CD4-positive, alpha-beta T cell treated with Interleukin-15 for 1 hour (primary cell): ENCODE data around the gene CACUL1.
"Not testable (repeated sequence)": the region's sequence is repeated elsewhere in the genome, so short reads cannot be mapped to it uniquely, and the experiment has no call there.

Source experiments
- DNase-seq: peaks from one replicate; pipeline ENCODE4 v3.0.0-alpha.2; 2020

Gene CACUL1

DNA sequence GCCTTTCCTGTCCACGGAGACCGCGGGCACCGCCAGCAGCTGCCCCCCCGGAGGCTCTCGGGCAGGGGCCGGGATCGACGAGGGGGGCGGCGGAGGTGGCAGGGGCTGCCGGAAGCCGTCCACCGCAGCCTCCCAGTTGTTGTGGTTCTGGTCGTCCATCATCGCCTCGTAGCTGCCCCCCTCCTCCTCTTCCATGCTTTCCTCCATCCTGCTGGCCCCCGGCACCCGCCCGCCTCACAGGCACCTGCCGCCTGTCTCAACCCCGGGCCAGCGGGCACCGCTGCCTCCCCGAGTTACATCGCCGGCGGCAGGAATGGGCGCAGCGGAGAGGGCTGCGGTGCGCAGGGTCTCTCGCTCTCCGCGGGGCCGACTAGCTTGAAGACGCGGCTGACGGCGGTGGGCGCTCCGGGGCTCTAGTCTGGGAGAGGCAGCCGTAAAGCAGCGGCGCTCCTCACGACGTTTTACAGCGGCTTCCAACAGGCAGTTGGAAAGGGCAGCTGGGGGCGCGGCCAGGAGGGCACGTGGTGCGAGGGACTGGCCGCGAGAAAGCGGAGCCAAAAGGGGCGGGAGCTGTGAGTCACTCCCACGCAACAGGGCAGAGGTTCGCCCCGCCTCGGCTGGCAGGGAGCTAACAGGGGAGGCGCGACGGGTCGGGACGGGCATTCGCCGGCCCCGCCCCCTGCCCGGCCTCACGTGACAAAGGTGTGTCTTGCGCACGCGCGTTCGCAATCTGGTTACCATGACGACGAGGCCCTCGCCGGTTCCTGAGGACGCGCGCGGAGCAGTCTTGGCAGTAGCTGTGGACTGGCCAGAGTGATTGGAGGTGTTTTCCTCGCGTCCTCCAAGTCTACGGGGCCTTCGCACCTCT is at the start of gene CACUL1:
Gene CACUL1 (minus strand): TSS at position 415 of the 868 bp plus-strand sequence. CDS start 208 bp downstream, at position 207.
- DNase-seq, result peak; percentile 100

DNA sequence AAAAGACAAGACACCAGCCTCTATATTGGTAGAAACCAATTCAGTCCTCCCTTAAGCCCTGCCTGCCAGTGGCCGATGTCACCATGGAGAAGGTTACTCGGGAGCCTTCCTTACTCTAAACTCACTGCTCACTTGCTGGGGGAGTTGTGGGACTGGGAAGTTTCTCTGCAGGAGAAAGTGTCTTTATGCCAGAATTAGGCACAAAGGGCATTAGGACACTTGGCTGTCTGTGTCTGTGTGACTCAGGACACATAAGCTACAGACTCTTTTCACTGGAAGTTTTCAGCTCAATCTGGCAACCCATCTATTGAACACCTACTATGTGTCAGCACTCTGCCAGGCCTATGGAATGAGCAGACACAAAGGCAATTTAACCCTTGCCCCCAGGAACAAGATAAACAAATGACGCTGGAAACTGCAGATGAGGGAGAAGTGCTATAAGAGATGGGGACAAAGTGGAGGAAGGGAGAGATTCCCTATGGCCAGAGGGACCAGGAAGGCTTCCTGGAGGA is 49.5 kb upstream of the CACUL1 start:
- DNase-seq, result no peak

DNA sequence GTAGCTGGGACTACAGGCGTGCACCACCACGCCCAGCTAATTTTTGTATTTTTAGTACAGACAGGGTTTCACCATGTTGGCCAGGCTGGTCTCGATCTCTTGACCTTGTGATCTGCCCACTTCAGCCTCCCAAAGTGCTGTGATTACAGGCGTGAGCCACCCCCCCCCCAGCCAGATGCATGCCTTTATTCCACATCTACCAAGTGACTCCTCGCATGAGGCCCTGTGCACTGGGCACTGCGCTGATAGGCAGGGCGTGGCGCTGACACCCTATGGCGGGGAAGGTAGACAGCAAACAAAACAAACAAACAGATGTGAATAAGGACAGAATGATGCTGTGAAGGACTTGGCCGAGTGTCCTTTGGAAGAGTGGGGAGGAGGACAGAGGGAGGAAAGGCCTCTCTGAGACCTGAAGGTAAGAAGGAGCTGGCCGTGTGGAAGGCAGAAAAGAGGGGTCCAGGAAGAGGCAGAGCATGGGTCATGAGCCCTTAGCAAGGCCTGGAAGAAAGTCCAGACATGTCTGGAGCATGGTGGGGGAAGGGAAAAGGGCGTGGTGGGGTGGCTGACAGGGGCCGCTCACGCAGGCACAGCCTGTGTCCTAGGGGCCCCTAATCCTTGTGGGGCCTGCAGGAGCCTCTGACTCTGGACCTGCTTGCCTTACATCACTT is 47.5 kb upstream of the CACUL1 start:
- no peak for DNase-seq

DNA sequence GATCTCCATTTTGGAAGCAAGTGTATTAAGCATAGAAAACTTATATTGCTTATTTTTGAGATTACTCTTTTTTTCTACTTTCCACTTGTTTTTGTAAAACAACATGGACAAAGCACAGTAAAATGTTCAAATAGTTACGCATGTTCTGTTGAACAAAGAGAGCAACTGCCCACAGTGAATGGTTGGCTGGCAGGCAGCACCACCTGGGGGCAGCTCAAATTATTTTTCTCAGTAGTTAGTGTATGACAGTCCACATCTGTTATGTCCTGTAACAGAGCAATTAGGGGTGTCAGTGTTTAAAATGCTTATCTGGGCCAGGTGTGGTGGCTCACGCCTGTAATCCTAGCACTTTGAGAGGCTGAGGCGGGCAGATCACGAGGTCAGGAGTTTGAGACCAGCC is 46.1 kb upstream of the CACUL1 start:
- no peak for DNase-seq

DNA sequence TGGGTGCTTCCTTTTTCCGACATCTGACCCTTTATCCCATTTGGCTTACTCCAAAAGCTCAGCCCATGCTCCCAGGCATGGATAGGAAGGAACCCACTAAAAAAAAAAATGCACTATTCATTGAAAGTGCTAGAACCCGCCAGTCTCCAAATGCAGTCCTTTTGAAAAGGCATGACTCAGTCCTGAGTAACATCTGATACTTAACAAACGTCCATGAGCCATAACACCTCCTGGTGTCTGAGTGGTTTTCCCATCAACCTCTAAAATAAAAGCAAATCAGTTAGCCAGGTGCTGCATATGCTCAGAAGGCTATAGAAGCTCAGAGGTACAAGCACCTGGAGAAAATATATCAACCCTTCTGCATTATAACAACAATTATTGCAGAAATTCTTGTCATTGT is 45.0 kb upstream of the CACUL1 start:
- no peak for DNase-seq

DNA sequence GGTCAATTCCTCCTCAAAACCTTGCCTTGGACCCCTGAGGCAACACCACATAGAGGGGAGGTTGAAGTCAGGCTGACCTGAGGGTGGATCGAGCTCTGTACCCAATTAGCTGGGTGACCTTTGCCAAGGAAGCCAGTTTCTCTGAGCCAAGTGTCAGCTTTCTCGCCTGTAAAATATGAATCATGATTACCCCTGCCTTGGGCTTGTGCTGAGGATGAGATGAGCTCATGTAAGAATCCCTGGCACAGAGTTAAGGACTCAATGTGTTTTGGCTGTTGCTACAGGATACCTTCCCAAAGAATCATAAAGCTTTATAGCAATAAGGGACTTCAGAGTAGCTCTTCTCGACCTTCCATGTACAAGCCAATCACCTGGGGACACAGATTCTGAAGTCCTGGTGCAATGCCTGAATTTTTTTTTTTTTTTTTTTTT is 43.5 kb upstream of the CACUL1 start:
- no peak for DNase-seq

DNA sequence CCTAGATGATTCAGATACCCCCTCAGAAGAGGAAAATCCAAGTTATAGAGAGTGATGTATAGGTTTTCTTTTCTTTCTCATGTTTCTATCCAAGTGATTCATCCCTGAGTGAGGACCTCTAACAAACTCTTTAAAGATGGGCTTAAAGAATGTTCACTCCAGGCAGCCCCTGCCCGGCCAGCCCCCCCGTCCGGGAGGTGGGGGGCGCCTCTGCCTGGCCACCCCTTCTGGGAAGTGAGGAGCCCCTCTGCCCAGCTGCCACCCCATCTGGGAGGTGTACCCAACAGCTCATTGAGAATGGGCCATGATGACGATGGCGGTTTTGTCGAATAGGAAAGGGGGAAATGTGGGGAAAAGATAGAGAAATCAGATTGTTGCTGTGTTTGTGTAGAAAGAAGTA is 40.2 kb upstream of the CACUL1 start:
- not testable (repeated sequence) for DNase-seq

DNA sequence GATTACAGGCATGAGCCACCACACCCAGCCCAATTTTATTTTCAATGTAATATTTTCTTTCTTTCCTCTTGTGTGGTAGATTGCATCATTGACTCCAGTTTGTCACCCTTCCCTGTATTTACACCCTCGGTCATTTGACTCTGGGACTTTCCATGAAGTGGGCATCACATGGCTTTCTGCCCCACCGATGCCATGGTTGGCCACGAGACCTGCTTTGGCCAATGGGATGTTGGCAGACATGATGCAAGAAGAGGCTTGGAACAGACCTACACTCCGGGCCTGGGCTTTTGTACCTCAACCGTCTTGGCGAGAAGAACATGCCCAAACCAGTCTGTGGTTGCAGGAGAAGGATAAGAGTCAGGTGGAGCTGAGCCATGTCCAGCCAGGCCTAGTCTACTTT is 38.8 kb upstream of the CACUL1 start:
- peak; percentile 68 for DNase-seq

DNA sequence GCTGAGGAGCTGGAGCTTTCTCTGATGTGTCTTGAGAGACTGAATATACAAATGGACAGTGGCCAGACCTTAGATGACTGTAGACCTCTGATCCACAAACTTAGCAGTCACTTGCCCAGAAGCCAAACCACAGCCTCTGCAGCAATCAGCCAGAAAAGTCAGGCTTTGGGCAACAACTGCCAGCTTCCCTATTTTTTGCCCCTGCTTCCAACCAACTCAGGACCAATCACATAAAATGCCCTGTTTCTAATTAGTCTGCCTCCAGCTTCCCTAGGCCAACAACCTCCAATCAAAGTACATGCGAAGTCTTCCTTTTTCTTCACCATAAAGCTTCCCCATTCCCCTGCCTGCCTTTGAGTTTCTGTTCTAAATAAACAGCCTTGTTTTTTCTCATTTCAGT is 37.8 kb upstream of the CACUL1 start:
- peak; percentile 67 for DNase-seq

DNA sequence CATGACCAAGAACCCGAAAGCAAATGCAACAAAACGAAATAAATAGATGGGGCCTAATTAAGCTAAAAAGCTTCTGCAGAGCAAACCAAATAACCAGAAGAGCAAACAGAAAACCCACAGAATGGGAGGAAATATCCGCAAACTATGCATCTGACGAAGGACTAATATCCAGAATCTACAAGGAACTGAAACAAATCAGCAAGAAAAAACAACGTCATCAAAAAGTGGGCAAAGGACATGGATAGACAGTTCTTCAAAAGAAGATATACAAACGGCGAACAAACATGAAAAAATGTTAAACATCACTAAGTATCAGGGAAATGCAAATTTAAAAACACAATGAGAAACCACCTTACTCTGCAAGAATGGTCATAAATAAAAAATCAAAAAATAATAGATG is 35.3 kb upstream of the CACUL1 start:
- DNase-seq, result no peak

DNA sequence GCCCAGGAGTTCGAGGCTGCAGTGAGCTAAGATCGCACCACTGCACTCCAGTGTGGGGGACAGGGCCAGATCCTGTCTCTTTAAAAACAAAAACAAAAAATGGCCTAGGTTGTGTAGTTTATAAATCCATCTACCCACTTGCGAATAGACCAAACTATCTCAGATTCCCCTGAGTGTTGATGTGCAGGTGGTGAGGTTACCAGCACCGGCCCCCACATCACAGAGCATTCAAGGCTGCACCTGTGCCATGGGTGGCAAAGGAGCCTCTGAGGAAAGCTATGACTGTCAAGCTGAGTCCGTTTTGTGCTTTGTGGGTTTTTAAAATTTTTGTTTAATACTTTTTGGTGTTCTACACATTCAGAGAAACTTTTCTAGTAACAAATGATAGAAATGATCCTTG is 30.8 kb upstream of the CACUL1 start:
- DNase-seq, result no peak

DNA sequence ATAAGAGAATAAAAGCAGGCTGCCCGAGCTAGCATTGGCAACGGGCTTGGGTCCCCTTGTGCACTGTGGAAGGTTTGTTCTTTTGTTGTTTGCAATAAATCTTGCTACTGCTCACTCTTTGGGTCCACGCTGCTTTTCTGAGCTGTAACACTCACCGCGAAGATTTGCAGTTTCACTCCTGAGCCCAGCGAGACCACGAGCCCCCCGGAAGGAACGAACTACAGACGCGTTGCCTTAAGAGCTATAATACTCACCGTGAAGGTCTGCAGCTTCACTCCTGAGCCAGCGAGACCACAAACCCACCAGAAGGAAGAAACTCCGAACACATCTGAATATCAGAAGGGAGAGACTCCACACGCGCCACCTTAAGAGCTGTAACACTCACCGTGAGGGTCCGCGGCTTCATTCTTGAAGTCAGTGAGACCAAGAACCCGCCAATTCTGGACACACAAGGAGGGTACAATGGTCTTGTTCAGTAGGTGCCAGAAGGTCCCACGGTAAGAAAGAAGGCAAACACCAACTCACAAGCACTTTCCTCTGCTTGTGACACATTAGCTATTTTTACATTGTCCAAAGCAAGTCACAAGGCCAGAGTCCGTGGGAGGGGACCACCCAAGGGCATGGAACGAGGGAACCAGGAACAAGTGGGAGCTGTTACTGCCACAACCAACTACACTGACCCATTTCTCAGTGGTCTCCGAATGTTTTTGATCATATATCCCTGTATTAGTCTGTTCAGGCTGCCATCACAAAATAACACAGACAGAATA is 29.2 kb upstream of the CACUL1 start:
- no peak for DNase-seq

DNA sequence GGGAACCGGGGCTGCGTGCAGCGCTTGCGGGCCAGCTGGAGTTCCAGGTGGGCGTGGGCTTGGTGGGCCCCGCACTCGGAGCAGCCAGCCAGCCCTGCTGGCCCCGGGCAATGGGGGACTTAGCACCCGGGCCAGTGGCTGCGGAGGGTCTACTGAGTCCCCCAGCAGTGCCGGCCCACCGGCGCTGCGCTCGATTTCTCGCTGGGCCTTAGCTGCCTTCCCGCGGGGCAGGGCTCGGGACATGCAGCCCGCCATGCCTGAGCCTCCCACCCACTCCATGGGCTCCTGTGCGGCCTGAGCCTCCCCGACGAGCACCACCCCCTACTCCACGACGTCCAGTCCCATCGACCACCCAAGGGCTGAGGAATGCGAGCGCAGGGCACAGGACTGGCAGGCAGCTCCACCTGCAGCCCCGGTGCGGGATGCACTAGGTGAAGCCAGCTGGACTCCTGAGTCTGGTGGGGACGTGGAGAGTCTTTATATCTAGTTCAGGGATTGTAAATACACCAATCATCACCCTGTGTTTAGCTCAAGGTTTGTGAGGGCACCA is 28.2 kb upstream of the CACUL1 start:
- not testable (repeated sequence) for DNase-seq

DNA sequence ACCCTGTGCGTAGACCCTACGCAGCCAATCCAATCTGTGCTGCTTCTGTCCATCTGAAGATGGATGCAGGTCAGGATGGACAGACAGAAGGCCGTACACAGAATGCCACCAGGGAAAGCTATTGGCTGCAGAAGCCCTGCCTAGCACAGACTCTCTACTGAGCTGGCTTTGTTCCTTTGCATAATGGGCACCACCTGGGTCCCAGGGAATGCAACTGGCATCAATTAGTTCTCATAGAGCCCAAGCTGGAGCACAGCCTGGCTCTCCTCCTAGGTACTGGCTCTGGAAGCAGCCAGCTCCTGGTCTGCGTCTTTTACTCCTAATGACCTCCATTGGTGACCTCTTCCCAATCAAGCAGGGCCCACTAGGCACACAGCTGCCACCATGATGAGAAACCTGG is 26.8 kb upstream of the CACUL1 start:
- DNase-seq, result no peak

DNA sequence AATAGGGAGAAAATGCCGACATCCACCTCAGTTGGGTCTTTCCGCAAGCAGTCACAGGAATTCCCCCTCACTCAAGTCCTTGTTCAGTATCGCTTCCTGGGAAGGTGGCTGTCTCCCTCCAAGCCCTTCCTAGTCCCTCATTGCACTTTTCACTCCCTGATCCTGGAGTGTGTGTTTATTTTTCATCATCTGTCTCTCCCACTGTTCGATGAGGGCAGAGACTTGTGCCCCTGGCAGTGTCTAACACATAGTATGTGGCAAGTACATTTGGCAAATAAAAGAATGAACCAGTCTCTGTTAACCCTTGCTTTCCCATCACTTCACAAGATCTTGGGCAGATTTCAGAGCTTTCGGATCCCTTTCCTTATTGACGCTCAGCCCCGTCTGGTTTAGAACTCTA is 24.0 kb upstream of the CACUL1 start:
- no peak for DNase-seq

DNA sequence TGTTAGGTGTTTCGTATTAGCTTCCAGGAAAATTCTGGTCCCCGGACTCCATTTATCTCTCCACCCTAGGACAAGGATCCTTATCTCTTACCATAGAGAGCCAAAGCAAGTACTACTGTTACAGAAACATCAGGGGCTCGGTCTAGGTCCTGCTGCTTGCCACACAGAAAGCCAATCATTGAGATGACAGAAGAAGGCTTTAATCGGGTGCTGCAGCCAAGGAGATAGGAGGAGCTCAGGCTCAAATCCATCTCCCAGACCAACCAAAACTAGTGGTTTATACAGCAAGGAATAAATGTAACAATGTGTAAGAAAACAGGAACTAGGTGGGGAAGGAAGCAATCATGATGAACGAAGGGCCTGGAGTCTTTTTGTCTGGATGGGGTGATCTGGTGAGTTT is 22.2 kb upstream of the CACUL1 start:
- DNase-seq, result no peak

DNA sequence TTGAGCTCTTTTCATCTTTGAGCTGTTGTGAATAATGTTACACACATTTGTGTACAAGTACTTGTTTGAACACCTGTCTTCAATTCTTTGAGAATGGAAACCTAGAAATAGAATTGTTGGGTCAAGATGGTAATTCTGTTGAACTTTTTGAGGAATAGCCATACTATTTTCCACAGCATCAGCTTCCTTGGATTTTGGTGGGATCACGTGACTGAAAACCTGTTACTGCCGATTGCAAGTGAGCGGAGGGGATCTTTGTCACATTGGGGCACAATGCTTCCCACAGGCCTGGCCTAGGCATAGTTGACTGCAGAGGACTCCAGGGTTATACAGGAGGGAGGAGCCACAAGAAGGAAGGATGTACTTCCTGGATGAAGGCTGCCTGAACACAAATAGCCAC is 21.3 kb upstream of the CACUL1 start:
- DNase-seq, result no peak

DNA sequence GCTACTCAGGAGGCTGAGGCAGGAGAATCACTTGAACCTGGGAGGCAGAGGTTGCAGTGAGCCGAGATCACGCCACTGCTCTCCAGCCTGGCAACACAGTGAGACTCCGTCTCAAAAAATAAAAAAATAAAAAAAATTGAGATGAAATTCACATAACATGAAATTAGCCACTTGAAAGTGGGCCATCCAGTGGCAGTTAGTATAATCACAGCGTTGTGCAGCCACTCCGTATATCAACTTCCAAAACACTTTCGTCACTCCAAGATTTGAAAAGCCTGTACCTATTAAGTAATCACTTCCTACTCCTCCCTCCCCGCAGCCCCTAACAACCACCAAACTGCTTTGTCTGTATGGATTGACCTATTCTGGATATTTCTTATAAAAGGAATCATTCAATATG is 20.7 kb upstream of the CACUL1 start:
- DNase-seq, result no peak

DNA sequence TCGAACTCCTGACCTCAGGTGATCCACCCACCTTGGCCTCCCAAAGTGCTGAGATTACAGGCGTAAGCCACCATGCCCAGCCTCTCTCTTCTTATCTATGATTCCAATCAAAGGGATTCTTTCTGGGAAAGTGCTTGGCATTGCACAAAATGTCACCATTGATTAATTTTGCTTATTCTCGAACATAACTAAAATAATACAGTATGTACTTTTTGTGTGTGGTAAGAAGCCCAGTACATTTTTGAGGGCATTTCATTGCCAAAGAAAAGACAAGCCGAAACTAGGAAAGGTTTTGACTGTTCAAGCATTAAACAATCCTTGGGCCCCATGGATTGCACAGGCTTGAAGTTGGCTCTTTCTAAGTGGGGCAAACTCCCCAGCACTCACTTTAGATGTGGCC is 18.3 kb upstream of the CACUL1 start:
- no peak for DNase-seq

DNA sequence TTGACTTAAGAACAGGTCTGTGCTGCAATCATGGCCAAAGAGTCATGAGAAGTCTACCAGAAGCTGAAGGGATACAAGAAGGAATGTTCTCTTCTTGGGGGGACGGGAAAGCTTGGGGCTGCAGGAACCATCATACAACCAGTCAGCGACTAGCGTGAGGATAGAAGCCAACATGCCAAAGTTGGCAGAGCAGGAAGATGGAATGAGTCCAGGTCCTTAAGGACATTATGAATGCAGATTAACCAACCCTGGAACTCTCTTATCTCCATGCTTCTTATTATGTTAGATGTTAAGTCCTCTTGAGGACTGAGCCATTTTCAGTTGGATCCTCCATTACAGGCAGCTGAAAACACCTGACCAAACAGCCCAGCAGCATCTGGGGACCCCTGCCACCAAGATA is 17.2 kb upstream of the CACUL1 start:
- no peak for DNase-seq

DNA sequence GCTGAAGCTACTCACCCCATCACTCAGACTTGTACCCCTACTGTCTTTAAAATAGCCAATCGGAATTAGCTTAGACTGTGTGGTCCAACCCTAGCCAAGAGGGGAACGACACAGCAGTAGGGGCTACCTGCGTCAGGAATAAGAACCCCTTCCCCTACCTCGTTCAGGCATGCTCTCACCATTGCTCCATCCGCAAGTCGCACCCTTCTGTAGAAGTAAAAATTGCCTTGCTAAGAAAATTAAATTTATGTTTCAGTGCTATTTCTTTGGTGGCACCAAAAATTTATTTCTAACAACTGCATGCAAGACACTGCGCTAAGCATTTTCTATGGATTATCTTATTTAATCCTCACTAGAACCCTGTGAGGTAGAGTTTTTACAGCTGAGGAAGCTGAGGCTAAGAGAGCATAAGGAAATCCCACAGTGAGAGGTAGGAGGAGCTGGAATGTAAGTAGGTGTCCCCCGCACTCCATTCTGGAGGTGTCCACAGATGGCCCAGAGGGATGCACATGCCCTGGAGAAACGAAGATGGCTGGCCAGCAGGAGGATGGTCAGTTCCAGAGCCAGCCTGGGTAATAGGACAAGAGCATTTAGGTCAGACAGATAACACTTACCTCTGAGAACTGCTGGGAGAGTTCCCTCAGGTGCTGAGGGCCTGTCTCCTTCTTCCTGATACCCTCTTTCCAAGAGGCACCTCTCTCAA is 15.3 kb upstream of the CACUL1 start:
- no peak for DNase-seq
